Ovary (tissue), 9 donors: ENCODE measurements around the gene THAP4. TPM values are rescaled to one million over a fixed set of nuclear protein-coding genes. Genes with fewer than 3 reads are reported as not detected.

Experiments
- DNase-seq, 5 donors: peaks; one replicate each; pipeline ENCODE4 v3.0.0-alpha.2; 2019 to 2020
- H3K27ac ChIP-seq, 2 donors: fragments of 200-600 bp; one replicate each; pipeline versions ENCODE4 v1.5.1 to v1.8.0; 2019 to 2022
- H3K27me3 ChIP-seq: fragments of 200-600 bp; one replicate; pipeline ENCODE4 v1.8.0; 2022
- H3K36me3 ChIP-seq: fragments of 200-600 bp; sonication (generic); one replicate; pipeline ENCODE4 v1.5.1; 2019
- H3K4me1 ChIP-seq: one replicate; pipeline ENCODE4 v1.8.1; 2013; ENCODE audit warnings: mild to moderate bottlenecking, moderate library complexity; ENCODE audit not compliant: insufficient read depth
- H3K4me3 ChIP-seq: fragments of 200-600 bp; sonication (generic); one replicate; pipeline ENCODE4 v1.5.1; 2017
- H3K9me3 ChIP-seq, 2 donors: fragments of 200-600 bp in 1 of 2; sonication (generic) in 1 of 2; one replicate each; pipeline versions ENCODE4 v1.5.1 to v1.8.1; 2013 to 2019; ENCODE audit warnings: mild to moderate bottlenecking in 1 of 2, moderate library complexity in 1 of 2
- EP300 ChIP-seq: sonication (generic); formaldehyde crosslinking; IDR thresholded peaks from one replicate; pipeline ENCODE4 v1.6.1; 2017; ENCODE audit warnings: antibody characterized with exemption
- POLR2A ChIP-seq: fragments of 450-650 bp; IDR thresholded peaks from one replicate; pipeline ENCODE4 v1.6.1; 2017; ENCODE audit warnings: antibody characterized with exemption, mild to moderate bottlenecking, moderate library complexity
- WGBS, 3 donors: extraction: QIAGEN DNeasy Blood & Tissue Kit in 1 of 3; methylation state at CpG; one replicate each; pipeline versions ENCODE4 v1.1.5 to v1.1.7; 2013 to 2017; 5-methylcytosine and 5-hydroxymethylcytosine counted together
- intact Hi-C, 4 donors: fragments of 100-400 bp; cut with DNase I; formaldehyde crosslinking; loops; one replicate each; pipeline versions ENCODE4 v1.11.0 to v1.15.1; 2022 to 2023
- polyA plus RNA-seq, 2 donors: library from polyadenylated mRNA; stranded (reverse); fragments of 200-250 nt in 1 of 2; fragments of 350-450 nt in 1 of 2; fragmentation: Illumina TruSeq in 1 of 2; extraction: RNeasy Lipid Tissue Mini Kit (QIAGEN cat#74804) in 1 of 2; gene quantifications; one replicate each; pipeline ENCODE4 v1.2.3, GENCODE V29; 2013 to 2014
- total RNA-seq, 7 donors: library from RNA; depleted of rRNA in 2 of 7; stranded (reverse); fragments of >200 nt in 2 of 7; fragmentation: NEBNext Ultra II Directional in 3 of 7; extraction: Animal tissue kit (Norgen Biotek cat#: 25700) in 3 of 7; gene quantifications; one replicate each; pipeline versions ENCODE4 v1.1.0 to v1.2.4, GENCODE V29; 2016 to 2023
- TF ChIP-seq, protein P1 (sequence below), 3 donors: fragments of 450-650 bp in 2 of 3; fragments of 200-600 bp in 1 of 3; IDR thresholded peaks; one replicate each; pipeline versions ENCODE4 v1.5.1 to v1.8.0; 2016 to 2022; ENCODE audit warnings: antibody characterized with exemption in 3 of 3, mild to moderate bottlenecking in 1 of 3
- donor health status: DM: no; HTN: no; CAD: no; lungs with moderate emphysema.
- donor health status: DM: no; HTN: no; CAD: no.
- donor health status: Bipolar disorder and iron deficiency.
- donor health status: DM: yes; HTN: yes; CAD: no.
- donor health status: DM: no; HTN: no; CAD: no.
- donor health status: DM: yes; HTN: yes; CAD: no.

The THAP4 gene
- total and polyA plus RNA-seq, 9 donors = 12.1 to 54.7 (median 40.3) TPM

GRCh38 chr2:241620419-241620769 is 16.6 kb downstream of the THAP4 start:
- WGBS, 3 donors = 94 to 96% (median 95%) methylated on average over 6 of the region's 6 CpGs
- Histone ChIP-seq H3K36me3 (no peaks in the 10 kb centered on the region), H3K9me3 (no peaks in the 10 kb centered on the region), H3K4me1 (no peaks in the 10 kb centered on the region), H3K27me3 (no peaks in the 10 kb centered on the region), H3K27ac (no peak overlapping the region), H3K4me3 (no peak overlapping the region)
- intact Hi-C loops = no loop called here
- DNase-seq = no peak
- TF ChIP-seq, protein P1, sequence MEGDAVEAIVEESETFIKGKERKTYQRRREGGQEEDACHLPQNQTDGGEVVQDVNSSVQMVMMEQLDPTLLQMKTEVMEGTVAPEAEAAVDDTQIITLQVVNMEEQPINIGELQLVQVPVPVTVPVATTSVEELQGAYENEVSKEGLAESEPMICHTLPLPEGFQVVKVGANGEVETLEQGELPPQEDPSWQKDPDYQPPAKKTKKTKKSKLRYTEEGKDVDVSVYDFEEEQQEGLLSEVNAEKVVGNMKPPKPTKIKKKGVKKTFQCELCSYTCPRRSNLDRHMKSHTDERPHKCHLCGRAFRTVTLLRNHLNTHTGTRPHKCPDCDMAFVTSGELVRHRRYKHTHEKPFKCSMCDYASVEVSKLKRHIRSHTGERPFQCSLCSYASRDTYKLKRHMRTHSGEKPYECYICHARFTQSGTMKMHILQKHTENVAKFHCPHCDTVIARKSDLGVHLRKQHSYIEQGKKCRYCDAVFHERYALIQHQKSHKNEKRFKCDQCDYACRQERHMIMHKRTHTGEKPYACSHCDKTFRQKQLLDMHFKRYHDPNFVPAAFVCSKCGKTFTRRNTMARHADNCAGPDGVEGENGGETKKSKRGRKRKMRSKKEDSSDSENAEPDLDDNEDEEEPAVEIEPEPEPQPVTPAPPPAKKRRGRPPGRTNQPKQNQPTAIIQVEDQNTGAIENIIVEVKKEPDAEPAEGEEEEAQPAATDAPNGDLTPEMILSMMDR (IDR thresholded peaks at IDR 0.05) = no peak
- TF ChIP-seq POLR2A = no peak
- TF ChIP-seq EP300 = no peak

DNA sequence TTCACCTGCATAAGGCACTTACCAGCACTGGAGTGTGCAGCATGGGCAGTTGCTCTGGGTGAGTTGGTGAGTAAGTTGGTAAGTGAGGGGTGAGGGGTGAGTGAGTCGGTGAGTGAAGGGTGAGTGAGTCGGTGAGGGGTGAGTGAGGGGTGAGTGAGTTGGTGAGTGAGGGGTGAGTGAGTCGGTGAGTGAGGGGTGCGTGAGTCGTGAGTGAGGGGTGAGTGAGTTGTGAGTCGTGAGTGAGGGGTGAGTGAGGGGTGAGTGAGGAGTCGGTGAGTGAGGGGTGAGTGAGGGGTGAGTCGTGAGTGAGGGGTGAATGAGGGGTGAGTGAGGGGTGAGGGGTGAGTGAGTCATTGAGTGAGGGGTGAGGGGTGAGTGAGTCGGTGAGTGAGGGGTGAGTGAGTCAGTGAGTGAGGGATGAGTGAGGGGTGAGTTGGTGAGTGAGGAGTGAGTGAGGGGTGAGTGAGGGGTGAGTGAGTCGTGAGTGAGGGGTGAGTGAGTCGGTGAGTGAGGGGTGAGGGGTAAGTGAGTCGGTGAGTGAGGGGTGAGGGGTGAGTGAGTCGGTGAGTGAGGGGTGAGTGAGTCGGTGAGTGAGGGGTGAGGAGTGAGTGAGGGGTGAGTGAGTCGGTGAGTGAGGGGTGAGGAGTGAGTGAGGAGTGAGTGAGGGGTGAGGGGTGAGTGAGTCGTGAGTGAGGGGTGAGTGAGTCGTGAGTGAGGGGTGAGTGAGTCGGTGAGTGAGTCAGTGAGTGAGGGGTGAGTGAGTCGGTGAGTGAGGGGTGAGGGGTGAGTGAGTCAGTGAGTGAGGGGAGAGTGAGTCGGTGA is 17.1 kb downstream of the THAP4 start:
- Histone ChIP-seq H3K27ac (no peak overlapping the region), H3K4me3 (no peak overlapping the region), H3K4me1 (no peaks in the 10 kb centered on the region), H3K36me3 (no peaks in the 10 kb centered on the region), H3K9me3 (no peaks in the 10 kb centered on the region), H3K27me3 (no peaks in the 10 kb centered on the region)
- TF ChIP-seq POLR2A (no peak), EP300 (no peak)
- TF ChIP-seq, protein P1 (IDR thresholded peaks at IDR 0.05) = no peak
- DNase-seq = no peak
- 83 to 93% (median 90%) methylated on average over 16 to 20 of the region's 20 CpGs for WGBS, 3 donors
- intact Hi-C loops = no loop called here

- H3K36me3 ChIP-seq = no peaks in the 10 kb centered on the region
- H3K27me3 ChIP-seq = no peaks in the 10 kb centered on the region
- no peak overlapping the region for H3K4me3 ChIP-seq
- WGBS, 3 donors = 77 to 89% (median 84%) methylated on average over 11 of the region's 11 CpGs
- DNase-seq = no peak
- H3K27ac ChIP-seq = no peak overlapping the region
- H3K9me3 ChIP-seq = no peaks in the 10 kb centered on the region
- H3K4me1 ChIP-seq = no peaks in the 10 kb centered on the region
- intact Hi-C loops = no loop called here
- TF ChIP-seq EP300 (no peak), POLR2A (no peak)
- TF ChIP-seq, protein P1 (IDR thresholded peaks at IDR 0.05) = no peak
These were observed 18.1 kb downstream of the THAP4 start for GRCh38 chr2:241618829-241619228.

DNA sequence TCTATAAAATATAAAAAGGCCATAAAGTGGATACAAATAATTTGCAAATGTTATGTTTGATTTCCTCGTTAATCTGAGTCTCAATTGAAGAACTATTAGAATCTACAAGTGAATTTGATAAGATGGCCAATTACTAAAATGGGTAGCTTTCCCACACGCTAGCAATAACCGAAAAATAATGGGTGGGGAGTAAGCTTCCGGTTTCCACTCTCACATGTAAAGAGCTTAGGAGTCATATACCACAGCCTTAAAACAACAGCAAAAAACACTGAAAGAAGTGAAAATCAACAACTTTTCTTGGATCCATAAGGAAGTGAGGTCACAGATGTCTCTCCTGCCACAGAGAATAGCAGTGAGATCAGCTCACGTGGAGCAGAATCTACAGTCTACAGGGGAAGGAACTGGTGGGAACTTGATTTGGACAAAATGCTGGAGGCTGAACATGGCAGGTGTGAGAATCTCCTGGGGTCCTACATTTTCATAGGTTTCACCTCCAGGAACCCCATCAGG is 18.6 kb downstream of the THAP4 start:
- no peak for DNase-seq
- no peaks in the 10 kb centered on the region for H3K9me3 ChIP-seq
- H3K4me3 ChIP-seq = no peak overlapping the region
- H3K27ac ChIP-seq = no peak overlapping the region
- no peaks in the 10 kb centered on the region for H3K4me1 ChIP-seq
- intact Hi-C loops = no loop called here
- no peaks in the 10 kb centered on the region for H3K36me3 ChIP-seq
- no peak for TF ChIP-seq EP300
- TF ChIP-seq, protein P1 (IDR thresholded peaks at IDR 0.05) = no peak
- WGBS, 3 donors = 81 to 92% (median 86%) methylated on average over 5 of the region's 5 CpGs
- no peaks in the 10 kb centered on the region for H3K27me3 ChIP-seq
